Subcutaneous adipose tissue (tissue), 4 donors: ENCODE results near the gene SPATA20. TPM values are rescaled to one million over a fixed set of nuclear protein-coding genes. Genes with fewer than 3 reads are reported as not detected.

Experiments
- CTCF ChIP-seq: fragments of 450-650 bp; IDR thresholded peaks from one replicate; pipeline ENCODE4 v1.5.1; 2016; ENCODE audit warnings: low read depth, mild to moderate bottlenecking, control low read depth, antibody characterized with exemption, moderate library complexity
- total RNA-seq, 4 donors: library from RNA; depleted of rRNA; stranded (reverse); fragments of >200 nt; gene quantifications; one replicate each; pipeline ENCODE4 v1.1.0, GENCODE V29; 2016

The SPATA20 gene
- total RNA-seq, 4 donors from 2014 or later = 24.5 to 64.0 (median 48.9) TPM

DNA sequence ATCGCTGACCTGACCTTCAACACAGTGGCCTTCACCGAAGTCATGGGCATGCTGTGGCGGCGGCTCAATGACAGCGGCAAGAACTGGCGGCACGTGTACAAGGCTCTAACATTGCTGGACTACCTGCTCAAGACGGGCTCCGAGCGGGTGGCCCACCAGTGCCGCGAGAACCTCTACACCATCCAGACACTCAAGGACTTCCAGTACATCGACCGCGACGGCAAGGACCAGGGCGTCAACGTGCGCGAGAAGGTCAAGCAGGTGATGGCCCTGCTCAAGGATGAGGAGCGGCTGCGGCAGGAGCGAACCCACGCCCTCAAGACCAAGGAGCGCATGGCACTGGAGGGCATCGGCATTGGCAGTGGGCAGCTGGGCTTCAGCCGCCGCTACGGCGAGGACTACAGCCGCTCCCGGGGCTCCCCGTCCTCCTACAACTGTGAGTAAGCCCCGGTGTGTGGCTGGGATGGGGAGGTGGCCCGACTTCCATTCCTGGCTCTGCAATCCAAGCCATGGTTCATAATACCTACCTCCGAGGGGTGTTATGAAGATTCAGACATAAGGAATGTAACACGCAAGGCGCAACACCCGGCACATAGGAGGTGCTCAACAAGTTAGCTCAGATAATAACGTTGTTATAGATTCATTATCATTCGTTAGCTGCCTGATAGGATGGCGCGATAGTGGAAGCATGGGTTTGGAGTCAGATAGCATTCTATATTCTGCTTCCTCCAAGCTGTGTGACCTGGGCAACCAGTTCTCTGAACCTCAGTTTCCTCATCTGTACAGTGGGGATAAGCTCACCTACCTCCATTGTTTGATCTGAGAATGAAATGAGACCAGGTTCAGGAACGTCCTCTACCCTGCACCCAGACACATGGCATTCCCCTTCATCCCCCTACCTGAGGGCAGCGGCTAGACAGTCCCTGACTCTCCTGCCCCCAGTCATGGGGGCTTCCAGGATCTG lies 10.0 kb upstream of the SPATA20 start:
- no peak for TF ChIP-seq CTCF

- no peak for TF ChIP-seq CTCF
Measured at GRCh38 chr17:50537721-50538548, 9.0 kb upstream of the SPATA20 start.

DNA sequence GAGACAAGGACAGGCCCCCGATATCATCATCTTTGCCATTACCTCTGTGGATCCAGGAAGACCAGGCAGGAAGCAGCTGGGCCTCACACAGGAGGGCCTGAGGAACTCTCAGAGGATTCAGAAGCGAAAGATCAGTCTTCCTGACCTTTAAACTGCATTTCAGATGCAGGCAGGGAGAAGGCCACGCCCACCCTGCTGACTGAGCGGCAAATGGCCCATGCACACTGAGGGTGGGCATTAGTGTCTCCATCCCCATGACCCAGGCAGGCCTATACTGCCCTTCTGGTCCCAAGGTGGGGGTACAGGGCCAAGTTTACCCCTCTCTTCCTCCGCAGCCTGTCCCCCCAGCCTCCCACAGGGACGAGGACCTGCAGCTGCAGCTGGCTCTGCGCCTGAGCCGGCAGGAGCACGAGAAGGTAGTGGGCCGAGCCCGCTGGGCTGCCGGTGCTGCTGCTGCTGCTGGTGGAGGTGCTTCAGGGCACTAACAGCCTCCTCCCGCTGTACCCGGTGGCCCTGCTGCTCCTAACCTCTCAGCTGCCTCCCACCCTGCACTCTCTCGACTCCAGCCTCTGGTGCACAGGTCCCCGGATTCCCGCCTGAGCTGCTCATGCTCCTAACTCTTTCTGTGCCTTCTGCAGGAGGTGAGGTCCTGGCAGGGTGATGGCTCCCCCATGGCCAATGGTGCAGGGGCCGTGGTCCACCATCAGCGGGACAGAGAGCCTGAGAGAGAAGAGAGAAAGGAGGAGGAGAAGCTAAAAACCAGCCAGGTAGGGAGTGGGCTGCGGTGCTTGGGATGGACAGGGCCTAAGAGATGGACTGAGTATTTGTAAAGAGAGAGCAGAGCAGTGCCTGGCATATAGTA lies 8.2 kb upstream of the SPATA20 start:
- no peak for TF ChIP-seq CTCF

GRCh38 chr17:50539762-50540559 lies 7.0 kb upstream of the SPATA20 start:
- no peak for TF ChIP-seq CTCF

DNA sequence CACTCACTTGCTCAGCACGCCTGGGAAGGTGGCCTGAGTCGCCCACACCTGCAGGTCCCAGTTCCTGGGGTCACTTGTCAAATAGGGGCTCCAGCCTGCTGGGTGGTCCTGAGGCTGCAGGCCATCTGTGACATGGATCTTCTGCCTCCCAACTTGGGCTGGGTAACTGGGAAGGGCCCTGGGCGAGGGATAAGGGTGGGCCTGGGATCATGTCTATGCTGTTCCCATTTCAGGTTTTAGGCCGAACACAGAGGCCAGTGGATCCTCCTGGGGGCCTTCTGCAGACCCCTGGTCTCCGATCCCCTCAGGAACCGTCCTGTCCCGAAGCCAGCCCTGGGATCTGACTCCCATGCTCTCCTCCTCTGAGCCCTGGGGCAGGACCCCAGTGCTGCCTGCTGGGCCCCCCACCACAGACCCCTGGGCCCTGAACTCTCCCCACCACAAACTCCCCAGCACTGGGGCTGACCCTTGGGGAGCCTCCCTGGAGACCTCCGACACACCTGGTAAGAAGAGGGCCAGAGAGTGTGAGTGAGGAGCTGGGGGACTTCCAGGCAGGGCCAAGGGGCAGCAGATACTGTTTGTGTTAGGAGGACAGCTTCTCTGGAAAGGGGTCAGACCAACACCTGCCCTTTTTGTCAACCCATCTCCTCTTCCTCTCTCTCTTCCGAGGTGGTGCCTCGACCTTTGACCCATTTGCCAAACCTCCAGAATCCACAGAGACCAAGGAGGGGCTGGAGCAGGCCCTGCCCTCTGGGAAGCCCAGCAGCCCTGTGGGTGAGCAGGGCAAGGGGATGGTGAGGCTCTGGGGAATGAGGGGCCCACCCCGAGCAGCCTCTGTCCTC lies 6.2 kb upstream of the SPATA20 start:
- no peak for TF ChIP-seq CTCF

GRCh38 chr17:50541402-50541715 lies 5.6 kb upstream of the SPATA20 start:
- no peak for TF ChIP-seq CTCF
